ENCODE results near the gene DDT. TPM values are rescaled to one million over a fixed set of nuclear protein-coding genes. Genes with fewer than 3 reads are reported as not detected.

The DDT gene
- polyA plus RNA-seq, 3 donors: 115 to 192 (median 138) TPM

Other genes starting within 250 kb of the DDT start
- gene ZNF70, start 223.3 kb downstream of the DDT start, polyA plus RNA-seq: under 1 TPM; 0.04 to 0.85 (median 0.09) TPM
- gene VPREB3, start 220.0 kb downstream of the DDT start, polyA plus RNA-seq: 1 to 10 TPM in 2 of 3 donors, under 1 TPM in 1; 0.88 to 1.0 (median 1.0) TPM
- gene C22orf15, start 211.5 kb downstream of the DDT start, polyA plus RNA-seq: under 1 TPM in 1 of 3 donors, not detected in 2; 0.29 TPM
- gene CHCHD10, start 206.5 kb downstream of the DDT start, polyA plus RNA-seq: 10 to 100 TPM; 15.3 to 46.7 (median 26.8) TPM
- gene MMP11, start 201.6 kb downstream of the DDT start, polyA plus RNA-seq: not detected
- 10 to 100 TPM; 30.3 to 71.8 (median 31.5) TPM for gene SMARCB1, start 187.5 kb downstream of the DDT start, polyA plus RNA-seq
- under 1 TPM; 0.23 to 0.64 (median 0.28) TPM for gene DERL3, start 135.4 kb downstream of the DDT start, polyA plus RNA-seq
- 1 to 10 TPM; 1.3 to 3.3 (median 2.5) TPM for gene SLC2A11, start 116.6 kb downstream of the DDT start, polyA plus RNA-seq
- 100 to 1,000 TPM in 2 of 3 donors, 10 to 100 TPM in 1; 66.4 to 390 (median 338) TPM for gene MIF, start 80.1 kb downstream of the DDT start, polyA plus RNA-seq
- gene GSTT2B, start 13.2 kb downstream of the DDT start, polyA plus RNA-seq: under 1 TPM in 2 of 3 donors, not detected in 1; 0.25 to 0.72 TPM
- under 1 TPM in 2 of 3 donors, not detected in 1; 0.25 to 0.41 TPM for gene DDTL, start 7.6 kb downstream of the DDT start, polyA plus RNA-seq
- gene GSTT2, start 5.7 kb upstream of the DDT start, polyA plus RNA-seq: under 1 TPM in 1 of 3 donors, not detected in 2; 0.15 TPM
- not detected for gene GSTT4, start 31.0 kb upstream of the DDT start, polyA plus RNA-seq
- 10 to 100 TPM in 1 of 3 donors, 1 to 10 TPM in 2; 2.0 to 30.5 (median 3.1) TPM for gene CABIN1, start 36.9 kb upstream of the DDT start, polyA plus RNA-seq
- gene SUSD2, start 207.0 kb upstream of the DDT start, polyA plus RNA-seq: under 1 TPM in 1 of 3 donors, not detected in 2; 0.56 TPM